T follicular helper cell (primary cell): ENCODE results near the gene CIB4.

Source experiments
- DNase-seq: peaks from one replicate; pipeline ENCODE4 v3.0.0-alpha.2; 2020; ENCODE audit warnings: low read depth

Gene CIB4

DNA sequence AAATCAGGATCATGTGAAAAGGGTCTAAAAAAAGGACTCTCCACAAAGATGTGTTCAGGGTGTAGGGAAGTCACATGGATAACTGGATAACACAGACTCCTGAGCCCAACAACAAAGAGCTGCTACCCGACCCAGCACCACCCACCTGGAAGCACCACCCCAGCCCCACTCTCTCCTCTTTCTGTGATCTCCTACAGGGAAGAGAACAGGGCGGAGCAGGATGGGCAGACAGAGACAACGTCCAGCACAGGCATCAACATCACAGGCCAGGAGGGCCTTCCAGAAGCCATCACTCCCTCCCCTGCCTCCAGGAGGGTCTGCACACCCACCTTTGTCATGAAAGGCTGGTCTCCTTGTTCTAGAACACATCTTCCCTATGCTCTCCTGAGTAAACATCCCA is 1.3 kb upstream of the CIB4 start:
- DNase-seq = no peak

DNA sequence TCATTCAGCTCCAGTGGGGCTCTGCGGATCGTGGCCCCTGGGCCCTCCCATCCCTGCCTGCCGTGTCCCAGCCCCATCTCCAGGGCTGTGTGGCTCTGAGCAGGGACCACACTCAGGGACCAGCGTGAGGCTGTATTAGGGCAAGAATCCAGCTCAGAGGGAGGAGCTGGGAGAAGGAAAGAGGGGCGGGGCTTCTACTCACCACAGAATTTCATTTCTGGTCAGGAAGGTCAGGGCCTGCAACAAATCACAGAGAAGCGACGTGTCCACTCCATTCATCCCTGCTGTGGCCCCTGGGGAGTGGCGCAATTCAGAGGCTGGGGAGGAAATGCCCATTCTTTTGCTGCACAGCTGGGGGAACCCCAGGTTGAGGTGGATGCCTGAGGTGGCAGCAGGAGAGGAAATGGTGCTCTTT is 828 bp downstream of the CIB4 start:
- no peak for DNase-seq

DNA sequence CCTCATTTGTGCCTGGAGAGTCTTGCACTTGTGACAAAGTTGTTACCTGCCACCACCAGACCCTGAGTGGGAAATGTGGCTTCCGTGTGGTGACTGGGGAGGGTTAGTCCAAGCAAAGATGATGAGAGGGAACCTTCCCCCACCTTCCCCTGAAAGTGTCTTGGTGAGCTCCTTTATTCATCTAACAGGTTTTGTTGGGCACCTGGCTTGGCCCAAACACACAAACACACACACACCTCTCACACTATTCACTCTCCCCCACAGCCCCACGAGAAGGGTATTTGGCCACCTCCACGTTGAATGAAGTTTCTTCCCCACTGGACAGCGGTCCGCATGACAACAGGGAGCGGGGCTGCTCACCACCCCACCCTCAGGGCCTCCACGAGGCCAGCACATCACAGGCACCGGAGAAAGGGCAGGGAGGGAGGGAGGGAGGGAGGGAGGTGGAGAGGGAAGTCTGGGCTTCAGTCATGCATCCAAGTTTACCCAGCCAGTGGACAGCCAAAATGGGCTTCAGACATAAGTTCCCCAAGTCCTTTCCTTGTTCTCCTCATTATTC is 1.4 kb downstream of the CIB4 start:
- no peak for DNase-seq

DNA sequence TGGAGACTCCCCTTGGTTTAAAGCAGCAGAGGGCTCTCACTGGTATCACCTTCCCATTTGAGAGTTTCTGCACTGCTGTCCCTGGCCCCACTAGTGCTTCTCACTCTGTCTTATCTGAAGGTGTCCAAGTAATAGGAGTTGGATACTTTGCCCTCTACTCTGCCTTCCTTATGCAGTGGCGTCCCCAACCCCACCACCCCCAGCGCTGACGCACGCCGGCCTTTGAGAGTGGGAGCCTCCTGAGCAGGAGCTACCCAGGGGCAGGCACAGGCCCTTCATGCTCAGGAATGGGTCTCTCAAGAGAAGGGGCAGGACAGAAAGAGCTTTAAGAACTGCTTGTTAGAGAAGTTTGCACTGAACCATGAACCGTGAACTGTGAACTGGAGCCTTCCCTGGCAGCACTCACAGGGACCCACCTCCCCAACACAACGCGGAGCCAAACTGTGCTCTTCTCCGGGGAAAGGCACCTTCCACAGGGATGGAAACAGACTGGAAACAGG is 3.3 kb downstream of the CIB4 start:
- no peak for DNase-seq

DNA sequence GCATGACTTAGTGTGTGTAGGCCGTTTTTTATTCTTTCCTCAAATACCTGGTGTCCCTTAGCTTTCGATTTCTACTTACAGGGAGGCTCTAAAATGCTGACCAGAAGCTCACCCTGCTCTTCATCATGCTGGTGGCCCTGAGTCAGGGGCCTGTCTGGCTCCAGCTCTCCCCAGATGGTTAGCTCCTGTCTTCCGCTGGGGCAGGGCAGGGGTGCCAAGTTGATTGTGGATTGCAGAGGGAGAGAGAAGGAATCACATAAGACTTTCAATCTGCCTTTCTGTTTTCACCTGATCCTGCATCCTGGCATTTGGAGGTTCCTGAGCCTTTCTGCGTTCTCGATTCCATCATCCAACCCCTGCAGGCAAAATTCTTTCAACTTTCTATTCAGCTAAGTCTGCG is 4.2 kb downstream of the CIB4 start:
- DNase-seq = no peak

DNA sequence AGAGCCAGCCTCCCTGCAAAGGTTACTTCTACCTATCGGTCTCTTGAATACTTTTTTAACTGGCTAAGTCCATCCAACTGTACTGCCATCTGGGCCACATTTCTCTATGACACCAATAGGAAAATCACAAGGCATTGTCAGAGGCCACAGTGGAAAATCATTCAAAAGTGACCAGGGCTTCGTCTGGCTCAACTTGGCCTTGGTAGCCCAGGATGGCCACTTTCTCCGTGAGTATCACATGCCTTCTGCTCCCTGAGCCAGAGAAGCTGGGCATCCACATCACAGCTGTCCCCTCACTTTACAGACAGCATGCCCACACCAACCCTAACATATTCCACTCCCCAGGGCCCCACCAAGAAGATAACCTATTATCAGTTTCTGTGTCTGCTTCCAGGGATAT is 5.8 kb downstream of the CIB4 start:
- DNase-seq = no peak

DNA sequence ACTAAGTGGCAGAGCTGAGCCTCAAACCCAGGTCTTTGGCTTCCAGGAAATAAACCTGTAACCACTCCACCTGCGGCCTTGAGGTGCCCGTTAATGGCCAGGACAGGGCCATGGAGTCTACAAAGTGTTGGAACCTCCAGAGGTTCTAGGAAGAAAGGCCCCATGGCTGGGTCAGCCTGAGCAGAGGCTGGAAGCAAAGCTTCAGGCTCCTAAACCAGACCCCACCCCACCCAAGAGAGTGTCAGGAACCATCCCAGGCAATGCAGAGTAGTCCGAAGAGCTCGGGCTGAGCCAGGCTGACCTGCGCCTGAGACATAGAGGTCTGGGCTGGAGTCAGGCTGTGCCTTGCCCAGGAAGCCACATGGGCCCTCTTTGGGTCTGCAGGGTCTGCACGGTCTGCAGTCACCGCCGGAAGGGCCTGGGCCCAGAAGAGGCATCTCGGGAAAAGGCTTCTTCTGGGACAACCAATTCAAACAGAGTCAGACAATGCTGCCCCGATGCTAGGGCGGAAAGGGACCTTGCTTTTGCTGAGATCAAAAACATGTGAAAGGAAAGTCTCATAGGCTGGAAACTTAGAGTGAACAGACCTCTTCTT is 6.4 kb downstream of the CIB4 start:
- no peak for DNase-seq

DNA sequence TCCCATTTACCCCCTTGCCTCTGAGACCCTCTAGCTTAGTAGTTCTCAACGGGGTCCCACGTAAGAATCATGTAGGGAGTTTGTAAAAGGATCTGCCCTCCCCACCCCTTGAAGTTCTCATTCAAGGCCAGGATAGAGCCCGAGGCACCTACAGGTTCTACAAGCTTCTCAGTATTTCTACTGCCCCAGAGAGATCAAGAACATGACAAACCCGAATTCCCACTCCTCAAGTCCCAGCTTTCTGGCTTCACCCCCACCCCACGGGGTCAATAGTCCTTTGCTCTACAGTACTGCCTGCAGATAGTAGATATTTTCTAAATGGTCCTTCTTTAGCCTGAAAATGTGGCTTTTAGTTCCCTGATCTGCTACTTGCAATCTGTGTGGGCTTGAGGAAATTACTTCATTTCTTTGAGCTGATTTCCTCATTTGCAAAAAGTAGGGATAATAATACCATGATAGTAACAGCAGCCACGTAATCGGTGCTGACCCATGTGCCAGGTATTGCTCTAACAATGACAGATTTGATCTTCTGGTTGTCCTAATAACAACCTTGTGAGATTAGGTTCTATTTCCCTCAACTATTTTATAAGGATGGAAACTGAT is 7.1 kb downstream of the CIB4 start:
- DNase-seq = no peak

DNA sequence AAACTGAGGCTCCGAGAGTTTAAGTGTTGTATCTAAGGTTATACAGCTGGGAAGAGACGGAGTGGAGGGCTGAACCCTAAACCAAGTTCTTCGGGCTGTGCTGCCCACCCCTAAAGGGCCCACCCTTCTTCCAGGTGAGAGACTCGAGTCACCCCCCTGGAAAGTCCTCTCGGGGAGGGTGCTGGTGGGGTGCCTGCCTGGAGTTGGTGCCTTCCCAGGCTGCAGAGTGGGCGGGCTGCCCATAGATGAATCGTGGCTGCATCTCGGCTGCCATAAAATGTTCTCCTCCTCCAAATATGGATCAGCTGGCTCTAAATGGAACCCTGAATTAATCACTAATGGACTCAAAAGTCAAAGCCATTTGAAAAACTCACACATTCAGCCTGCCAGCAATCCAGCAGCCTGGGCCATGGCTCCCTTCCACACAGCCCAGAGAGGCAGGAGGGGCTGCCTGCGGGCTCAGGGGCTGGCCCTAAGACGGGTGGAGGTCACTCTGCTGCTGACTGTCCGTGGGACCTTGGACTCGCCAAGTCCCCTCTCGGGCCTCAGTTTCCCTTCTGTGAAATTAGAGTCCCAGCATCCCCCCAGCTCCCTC is 7.7 kb downstream of the CIB4 start:
- no peak for DNase-seq

DNA sequence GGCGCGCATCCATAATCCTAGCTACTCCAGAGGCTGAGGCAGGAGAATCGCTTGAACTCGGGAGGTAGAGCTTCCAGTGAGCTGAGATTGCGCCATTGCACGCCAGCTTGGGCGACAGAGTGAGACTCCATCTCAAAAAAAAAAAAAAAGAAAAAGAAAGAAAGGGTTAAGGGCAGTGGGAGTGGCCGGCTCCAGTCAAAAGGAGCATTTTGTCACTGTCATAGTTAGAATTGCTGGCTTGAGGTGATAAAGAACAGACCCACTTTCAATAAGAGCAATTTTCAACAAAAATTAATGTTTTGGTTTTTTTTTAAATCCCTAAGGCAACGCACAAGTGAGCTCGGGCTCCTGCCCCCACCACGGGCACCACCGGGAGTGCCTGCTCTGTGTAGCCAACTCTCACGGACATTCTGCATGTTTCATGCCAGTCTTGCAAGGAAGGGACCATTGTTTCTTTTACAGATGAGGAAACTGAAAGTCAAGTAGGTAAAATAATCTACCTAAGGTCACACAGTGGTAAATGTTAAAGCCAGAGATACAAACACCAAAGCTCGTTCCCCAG is 8.5 kb downstream of the CIB4 start:
- no peak for DNase-seq

DNA sequence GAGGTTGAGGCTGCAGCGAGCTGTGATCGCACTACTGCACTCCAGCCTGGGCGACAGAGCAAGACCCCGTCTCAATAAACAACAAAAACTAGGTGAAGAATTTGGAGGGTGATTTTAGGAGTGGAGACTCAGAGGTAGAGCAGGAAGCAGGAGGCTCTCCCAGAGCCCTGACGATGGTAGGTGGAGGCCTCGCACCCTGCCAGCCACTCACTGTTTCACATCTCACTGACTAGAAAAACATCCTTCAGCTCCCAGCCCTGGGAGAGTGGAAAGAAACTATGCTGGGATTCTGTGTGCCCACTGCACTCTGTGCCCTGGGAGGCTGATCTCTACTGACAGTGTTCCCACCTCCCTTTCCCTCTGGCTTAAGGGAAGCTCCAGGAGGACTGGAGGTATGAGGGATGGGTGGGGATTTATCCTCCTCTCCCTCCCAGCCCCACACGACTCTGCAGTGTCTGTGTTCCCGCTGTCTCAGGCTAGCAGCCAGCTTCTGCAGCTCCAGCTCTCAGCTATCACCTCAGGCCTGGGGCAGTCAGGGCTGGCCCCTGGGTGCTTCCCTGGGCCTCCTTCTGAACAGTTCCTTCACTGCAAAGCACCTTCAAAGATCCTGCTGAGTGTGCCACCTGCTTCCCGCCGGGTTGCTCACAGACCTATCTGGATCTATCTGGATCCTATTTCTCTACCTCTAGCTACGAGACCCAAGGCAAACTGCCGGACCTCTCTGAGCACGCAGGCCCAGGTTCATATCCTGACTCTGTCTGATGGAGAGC is 9.6 kb downstream of the CIB4 start:
- DNase-seq = no peak

DNA sequence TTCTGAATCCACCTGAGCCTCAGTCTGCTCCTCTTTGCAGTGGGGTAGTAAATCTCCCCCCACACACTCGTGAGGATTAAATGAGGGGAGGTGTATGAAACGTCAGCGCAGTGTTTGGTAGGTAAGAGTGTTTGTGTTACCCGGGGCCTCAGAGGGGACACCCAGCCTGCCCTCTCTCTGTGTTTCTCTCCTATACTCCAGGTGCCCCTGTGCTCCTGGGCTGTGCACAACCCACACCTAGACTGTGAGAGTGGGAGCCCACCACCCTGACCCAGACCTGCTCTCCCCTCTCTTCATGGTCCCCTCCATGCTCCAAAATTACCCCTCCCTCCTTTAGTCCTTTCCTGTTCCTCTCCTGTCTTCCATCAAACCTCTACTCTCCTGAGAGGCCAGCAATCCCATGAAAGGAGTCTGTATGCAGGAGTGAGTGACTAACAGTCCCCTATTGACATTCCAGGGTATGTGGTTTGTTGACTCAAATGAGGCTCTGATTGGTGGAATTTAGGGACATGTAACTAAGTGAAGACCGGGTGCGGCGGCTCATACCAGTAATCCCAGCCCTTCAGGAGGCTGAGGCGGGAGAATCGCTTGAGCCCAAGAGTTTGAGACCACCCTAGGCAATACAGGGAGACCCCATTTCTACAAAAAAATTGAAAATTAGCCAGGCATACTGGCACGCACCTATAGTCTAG is 10.4 kb downstream of the CIB4 start:
- no peak for DNase-seq

DNA sequence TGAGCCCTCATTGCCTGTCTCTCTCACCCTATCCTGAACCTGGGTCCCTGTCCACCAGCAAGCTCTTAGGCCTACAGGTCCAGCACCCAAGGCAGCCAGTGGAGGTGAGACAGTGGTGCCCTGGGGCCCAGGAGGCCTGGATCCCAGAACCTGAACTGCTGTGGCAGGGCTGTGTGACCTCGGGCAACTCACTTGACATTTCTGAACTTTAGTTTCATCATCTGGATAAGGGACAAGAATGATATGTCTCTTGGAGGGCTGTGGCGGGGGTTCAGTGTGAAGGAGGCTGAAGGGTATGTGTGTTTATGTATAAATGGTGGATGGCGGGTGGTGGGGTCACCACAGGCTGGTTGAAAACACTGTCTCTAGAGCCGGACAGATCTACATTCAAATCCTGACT is 10.9 kb downstream of the CIB4 start:
- DNase-seq = no peak

DNA sequence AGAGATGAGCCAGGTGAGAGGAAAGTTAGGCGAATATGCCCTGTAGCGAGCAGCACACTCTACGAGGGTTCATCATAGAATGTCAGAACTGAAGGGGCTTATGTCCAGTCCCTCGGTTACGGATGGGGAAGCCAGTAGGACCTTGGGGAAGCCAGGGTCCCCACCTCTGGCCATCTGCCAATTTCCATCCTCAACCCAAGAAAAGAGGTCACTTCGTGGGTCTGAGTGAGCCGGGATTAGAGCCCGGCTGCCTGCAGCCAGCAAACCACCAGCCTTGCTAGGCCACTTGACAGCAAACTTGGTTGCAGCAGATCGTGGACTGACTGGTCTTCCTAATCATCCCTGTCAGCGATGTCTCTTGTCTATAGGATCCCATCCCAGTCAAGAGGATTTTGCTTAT is 11.4 kb downstream of the CIB4 start:
- DNase-seq = no peak

DNA sequence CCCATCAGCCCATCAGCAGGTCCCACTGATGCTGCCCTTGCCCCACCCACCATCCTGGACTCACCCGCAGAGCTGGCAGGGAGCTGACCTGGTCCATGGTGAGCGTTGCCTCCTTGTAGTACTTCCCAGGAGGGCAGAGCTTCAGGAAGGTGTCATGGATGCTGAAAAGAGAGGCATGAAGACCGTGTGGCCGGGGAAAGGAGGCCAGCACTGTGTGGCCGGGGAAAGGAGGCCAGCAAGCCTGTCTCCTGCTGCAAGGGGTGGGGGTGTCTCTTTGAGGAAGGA is 11.9 kb downstream of the CIB4 start:
- no peak for DNase-seq

DNA sequence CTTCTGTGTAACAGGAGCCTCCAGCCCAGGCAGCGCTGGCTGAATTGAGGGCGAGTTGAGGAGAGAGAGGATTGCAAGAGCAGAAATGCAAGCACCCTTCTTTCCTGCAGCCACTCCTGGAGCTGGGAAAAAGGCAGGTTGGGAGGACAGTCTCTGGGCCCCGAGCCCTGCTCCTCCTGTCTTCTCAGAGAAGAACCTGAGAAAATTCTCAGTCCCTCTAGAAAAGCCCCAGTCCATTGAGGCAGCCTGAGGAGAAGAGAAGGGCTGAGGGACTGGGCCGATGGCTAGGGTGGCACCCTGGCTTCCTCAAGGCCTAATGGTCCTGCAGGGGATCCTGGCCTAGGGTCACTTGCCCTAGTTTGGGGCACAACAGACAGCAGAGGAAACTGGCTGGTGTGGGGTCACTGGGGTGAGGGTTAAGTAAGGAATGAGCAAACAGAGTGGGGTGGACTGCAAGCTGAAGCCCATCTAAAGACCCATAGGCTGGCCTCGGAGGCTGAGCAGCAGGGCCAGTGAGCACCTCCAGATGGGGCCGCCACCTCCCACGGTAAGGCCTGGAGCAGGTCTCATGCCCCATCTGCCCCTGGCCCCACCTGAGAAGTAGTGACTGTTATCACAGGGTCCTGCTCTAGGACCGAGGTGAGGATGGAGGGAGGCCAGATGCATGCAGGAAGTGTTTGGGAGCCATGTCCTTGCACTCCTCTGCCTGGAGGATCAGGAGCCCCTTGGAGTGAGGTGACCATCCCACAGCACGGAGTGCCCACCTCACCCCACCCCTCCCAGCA is 12.4 kb downstream of the CIB4 start:
- no peak for DNase-seq

DNA sequence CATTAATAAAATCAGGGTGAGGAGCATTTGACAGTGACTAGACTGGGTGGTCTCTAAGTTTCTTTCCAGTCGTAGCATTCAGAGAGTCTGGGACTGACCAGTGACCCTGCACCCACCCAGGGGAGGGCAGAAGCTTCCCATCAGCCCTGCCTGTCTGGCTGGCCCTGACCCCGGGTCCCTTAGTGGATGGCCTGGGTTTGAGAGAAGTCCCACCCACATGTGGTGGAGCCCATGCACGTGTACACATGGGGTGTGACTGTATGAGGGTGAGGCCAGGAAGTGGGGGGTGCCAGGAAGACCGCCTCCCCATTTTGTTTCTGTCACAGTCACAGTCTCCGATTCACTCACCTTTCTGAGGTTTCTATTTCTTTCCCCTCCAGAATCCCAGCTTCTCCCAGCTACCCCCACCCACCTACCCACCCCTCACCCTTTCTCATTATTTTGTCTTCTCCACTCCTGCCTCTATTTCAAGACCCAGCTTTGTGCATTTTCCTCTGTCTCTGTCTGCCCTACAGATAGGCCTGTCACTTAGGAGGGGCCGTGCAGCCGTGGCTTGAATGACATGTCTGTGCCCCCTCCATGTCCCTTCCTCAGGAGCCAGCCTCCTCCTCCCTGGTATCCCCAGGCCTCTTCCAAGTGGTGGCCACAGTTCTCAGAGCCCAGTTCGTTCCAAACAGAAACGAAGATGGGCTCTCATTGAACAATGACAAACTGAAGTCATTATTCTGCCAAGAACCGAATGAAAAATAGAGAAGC is 13.6 kb downstream of the CIB4 start:
- DNase-seq = no peak

DNA sequence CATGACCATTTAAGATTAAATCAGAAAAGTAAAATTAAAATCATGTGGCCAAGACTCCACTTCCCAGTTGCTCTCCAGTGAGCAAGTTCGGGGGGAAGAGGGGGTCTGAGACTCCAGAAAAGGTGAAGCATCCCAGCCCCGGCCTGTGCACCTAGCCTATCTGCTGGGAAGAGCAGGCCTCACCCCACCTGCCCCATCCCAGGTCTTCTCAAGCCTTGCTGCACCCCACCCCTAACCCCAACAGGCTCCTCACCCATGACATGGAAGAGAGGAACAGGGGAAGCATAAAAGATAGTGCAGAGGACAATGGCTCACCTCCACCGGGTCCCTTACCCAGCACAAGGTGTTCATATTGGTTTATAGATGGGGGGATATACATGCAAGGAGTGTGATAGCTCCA is 14.6 kb downstream of the CIB4 start:
- no peak for DNase-seq

DNA sequence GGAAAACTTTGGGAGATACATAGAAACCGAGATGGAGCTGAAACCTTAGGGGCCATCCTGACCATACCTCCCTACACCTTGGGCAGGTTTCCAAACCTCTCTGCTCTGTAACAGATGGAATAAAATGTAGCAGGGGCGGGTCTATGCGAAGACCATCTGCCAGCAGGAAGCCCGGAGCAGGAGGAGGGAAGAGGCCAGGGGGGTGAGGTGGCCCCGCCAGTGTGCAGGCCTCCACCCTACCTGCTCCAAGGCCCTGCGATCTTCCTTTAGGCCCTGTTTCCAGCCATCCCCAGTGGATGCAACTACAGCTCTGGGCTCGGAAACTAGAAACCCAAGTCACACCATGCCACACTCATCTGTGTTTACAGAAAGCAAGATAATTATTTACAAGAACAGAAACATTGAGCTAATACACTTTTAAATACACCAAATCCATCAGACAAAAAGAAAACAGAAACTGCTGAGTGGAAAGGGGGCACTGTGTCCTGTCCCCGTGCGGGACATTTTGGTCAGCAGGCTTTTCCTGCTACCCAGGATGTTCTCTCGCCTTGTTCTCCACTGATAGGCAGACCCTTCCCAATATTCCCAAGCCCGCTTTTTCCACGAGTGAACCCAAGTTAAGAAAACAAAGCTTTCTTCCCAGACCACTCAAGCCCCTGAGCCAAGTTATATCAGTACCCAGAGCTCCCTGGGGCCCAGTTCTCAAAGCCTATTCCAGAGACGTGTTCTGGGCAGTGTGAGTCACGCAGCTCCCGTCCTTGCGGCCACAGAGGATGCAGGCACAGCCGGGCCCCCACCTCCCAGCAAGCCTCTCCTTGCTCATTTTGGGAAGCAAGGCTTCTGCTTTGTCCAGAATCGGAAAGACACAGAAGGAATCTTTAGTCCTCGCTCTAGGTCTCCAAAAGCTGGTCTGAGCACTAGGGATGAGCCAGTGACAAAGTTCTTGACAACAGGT is 17.3 kb downstream of the CIB4 start:
- DNase-seq = no peak
